NCI-H2171 (cell line): Measurements from ENCODE around the gene ARF1.

Source experiments
- DNase-seq: peaks from one replicate; lab custom pipeline; 2025; lab: John Stamatoyannopoulos, UW

ARF1 gene

DNA sequence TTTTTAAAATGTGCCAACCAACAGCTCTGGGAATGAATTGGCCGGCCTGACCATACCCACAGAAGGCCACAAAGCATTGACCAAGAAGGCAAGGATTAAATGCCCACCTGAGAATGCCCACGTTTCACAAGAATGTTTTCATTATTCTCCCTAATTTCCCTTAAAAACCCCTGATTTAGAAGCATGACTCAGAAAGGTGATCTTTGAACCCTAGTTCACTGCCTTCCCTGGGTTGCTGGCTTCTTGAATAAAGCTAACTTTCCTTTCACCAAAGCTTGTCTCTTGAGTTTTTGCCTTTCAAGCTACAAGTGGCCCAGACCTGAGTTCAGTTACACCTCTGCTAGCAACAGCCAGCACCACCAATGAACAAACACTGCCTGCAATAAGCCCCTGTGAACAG, 41.0 kb downstream of the ARF1 start:
- no peak for DNase-seq

DNA sequence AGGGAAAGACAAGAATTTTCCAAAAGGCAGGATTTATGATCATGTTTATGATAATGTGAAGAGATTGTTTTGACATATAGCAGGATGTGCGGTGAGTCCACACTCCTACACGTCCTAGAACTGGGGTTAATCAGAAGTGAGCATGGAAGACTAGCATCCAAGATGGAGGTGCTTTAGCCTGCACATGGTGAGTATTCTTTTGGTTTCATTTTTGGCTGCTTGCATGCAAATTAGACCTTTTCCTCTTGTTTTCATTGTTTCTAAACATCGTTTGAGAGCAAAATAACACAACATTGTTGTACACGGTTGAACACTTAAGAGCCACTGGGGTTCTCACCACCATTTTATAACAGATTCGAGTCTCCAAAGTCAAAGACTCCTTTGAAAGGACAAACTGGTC, 42.7 kb downstream of the ARF1 start:
- DNase-seq, result no peak

DNA sequence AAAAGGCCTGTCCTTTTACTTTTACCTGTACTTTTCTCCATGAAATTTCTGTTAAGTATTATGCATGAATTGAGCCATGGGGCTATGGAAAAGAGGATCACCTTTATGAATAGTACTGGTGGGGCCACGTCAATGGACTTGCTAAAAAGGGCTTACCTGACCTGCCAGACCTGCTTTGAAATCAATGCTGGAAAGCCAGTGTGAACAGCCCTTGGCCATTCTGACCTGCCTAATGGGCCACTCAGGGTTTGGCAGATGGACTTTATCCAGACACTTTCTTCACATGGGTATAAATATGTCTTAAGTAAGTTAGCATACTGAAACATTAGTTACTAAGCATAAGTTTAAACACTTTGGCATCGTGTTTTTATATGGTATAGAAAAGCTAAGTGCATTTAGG, 49.3 kb downstream of the ARF1 start:
- no peak for DNase-seq

DNA sequence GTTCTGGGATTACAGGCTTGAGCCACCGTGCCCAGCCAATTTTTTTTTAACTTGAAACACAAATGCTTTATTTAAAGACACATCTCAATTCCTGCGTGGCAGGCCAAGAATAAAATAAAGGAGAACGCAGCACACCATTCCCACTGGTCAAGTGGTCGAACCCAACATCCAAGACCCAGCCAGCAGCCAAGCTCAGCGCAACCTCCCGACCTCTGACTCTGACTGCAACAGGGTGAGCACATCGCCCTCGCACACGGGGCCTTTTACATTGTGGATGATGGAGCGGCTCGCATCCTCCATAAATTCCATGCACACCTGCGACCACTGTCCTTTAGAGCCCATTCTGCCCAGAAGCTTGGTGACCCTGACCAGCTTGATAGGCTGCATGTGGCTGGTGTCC, 52.1 kb downstream of the ARF1 start:
- DNase-seq, result no peak

DNA sequence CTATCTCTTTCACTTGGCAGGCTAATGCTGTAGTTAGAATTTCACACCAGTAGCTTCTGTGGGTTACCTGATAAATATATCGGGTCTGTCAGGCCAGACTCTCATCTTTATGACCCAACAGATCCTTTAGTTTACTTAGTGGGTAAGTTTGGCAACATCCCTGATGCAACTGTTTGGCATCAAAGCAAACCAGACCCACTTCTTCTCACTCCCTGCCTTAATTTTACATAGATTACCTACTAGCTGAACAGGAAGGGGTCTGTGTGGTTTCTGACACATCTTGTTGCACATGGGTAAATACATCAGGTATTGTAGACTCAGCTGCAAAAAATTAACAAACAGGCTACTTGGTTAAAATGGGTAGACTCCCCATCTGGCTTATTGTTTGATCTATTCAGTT, 54.4 kb downstream of the ARF1 start:
- DNase-seq, result no peak

DNA sequence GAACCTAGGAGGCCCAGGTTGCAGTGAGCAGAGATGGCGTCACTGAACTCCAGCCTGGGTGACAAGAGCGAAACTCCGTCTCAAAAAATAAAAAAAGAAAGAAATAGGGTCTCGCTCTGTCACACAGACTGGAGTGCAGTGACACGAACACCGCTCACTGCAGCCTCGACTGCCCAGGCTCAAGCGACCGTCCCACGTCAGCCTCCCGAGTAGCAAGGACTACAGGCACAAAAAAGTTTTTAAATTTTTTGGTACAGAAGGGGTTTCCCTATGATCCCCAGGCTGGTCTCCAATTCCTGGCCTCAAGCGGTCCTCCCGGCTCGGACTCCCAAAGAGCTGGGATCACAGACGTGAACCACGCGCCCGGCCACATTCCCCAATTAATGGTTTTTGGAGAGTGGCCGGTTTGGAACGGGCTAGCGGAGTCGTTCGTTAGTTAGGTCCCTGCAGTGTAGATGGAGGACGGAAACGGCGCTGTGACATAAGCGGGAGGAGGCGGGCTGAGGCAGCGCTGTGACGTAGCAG, 57.0 kb downstream of the ARF1 start:
- DNase-seq, result no peak

DNA sequence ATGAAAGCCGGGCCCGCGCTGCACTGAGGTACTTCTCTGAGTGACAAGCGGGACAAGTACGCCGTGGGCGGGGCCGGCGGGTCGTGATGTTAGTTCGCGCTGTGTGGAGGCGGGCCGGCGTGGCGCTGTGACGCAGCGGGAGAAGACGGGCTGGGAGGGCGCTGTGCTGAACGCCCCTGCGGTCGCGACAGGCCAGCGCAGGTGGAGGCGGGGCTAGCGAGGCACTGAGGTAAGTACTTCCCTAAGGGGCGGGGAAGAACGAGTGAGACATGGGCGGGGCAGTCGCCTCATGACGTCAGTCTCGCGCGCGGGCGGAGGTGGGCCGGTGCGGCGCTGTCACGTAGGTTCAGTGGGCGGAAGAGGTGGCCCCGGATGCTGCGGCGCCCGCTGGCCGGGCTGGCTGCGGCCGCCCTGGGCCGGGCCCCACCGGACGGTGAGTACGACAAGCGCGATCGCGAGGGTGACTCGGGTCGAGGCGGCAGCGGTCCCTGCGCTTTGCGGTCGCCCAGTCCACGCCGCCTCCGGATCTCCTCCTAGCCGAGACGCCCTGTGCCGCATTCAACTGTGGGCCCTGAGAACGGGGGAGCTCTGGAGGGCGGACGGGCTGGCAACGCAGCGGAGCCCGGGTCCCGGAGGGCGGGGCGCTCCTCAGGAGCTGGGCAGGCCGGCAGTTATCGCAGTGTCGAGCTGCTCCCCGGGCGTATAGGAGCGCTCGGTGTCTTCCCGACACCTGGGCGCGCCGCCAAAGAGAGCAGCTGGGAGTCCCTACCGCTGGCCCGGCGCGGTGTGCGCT, 57.6 kb downstream of the ARF1 start, which contains the start of gene GUK1:
TSS of gene GUK1 (plus strand) at position 349 of the 793 bp plus-strand sequence. CDS start at position 373, 24 bp downstream.
- DNase-seq, result peak; percentile 99

DNA sequence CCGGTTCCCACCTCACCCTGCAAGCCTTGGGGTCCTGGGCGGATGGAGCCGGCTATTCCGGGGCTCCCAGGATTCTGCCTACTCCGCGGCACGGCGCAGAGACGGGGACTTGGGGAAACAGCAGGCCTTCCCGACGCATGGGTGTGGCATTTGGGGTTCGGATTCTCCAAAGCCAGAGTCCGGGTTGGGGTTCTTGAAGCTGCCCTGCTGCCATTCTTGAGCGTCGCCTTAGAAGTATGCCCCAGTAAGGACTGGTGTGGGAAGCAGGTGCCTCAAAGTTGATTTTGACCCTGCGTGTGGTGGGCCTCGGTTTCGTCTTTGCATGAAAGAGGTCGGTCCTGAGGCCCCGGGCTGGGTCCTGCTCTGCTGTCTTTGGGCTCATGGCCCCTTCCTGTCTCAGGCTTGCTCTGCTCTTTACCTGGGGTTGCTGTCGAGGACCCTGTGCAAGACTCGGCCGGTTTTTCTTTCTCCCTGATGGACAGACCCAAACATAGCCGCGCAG, 58.3 kb downstream of the ARF1 start:
- no peak for DNase-seq

DNA sequence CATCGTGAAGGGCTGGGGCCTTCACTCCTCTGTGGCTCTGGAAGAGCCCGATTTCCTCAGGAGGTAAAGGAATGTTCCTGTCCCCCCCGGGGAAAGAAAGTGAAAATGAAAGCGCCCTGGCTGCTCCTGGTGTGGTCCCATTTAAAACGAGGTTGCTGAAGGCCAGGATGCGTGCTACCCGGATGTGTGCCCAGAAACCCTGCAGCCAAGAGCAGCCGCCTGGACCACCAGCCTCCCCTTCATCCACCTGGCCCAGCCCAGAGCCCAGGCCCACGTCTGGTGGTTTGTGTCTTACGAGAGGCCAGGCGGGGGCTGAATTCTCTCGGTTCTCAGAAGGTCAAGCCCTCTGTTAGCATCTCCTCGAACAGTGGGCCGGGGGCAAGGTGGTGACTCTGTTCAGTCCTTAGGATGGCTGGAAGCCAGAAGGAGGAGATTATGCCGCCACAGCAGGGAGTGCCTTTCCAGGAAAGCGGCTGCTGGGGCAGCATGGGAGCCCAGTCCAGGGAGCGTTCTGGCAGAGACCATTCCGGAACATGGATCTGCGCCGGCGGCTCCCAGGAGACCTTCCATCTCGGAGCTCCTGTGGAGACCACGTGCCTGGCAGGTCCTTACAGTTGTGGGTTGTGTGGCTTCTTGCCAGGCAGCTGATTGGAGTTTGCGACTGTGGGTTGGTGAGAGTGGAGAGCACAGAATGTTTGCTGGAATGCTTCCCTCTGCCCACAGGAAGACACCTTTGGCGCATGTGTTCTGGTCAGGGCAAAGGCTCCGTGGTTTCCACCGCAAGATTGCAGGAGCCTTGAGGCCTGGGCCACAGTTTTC, 58.9 kb downstream of the ARF1 start:
- no peak for DNase-seq

DNA sequence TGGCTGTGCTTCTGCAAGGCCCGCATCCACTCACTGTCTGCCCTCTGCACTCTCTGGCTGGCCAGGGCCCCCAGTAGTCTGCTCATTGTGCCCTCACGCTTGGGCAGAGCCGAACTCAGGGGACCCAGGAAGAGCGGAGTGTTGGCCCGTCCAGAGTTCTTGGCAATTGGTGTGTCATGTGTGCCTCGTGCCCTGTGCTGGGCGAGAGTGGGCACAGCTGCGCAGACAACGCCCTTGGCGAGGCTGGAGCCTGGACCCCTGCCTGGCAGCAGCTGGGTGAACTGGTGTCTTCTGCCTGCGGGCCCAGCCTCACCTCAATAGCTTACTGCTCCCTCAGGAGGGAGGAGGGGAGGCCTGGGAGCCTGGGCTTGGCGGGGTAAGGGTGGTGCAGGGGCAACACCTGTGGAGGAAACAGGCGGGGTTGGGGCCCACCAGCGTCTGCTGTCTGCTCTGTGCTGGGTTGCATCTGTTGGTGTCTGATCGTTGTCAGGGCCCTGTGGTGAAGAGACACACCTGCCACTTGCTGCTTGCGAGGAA, 59.7 kb downstream of the ARF1 start:
- peak; percentile 21 for DNase-seq

DNA sequence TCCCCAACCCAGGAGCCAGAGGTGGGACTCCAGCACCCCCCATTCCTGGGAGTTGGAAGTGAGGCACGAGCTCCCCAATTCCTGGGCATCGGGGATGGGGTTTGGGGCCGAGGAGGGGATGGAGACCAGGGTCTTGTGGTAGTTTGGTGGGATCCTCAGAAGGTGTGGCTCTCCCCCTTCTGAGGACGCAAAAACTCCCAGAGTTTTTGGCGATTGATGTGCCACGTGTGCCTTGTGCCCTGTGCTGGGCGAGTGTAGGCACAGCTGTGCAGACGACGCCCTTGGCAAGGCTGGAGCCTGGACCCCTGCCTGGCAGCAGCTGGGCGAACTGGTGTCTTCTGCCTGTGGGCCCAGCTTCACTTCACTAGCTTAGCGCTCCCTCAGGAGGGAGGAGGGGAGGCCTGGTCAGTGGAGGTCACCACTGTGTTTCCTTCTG, 60.2 kb downstream of the ARF1 start:
- DNase-seq, result no peak

DNA sequence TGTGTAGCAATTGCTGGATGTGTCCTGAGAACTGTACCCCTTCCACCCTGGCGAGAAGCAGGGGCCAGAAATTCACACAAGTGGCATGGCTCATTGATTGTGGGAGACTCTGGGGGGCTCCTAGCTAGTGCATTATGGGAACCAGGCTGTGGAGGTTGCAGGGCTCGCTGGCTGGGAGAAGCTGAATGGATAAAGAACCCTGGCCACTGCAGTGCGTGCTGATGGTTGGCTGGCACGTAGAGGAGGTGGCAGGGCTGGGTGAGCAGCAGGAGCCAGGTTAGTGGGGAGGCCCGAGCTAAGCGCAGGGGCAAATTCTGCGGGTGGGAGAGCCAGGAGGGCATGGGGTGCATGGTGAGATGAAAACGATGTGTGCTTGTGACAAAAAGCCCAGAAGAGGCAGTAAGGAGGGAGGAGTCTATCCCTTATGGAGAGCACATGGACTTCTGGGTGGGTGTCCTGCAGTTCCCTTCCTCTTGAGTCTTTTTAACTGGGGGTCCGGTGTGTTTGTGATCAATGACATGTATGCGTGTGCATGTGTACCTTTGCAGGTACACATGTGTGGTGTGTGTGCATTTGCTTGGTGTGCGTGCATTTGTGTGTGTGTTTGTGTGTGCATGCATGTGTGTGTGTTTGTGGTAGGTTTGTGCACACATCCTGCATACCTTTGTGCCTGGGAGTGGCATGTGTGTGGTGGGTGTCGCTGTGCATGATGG, 61.1 kb downstream of the ARF1 start:
- no peak for DNase-seq

DNA sequence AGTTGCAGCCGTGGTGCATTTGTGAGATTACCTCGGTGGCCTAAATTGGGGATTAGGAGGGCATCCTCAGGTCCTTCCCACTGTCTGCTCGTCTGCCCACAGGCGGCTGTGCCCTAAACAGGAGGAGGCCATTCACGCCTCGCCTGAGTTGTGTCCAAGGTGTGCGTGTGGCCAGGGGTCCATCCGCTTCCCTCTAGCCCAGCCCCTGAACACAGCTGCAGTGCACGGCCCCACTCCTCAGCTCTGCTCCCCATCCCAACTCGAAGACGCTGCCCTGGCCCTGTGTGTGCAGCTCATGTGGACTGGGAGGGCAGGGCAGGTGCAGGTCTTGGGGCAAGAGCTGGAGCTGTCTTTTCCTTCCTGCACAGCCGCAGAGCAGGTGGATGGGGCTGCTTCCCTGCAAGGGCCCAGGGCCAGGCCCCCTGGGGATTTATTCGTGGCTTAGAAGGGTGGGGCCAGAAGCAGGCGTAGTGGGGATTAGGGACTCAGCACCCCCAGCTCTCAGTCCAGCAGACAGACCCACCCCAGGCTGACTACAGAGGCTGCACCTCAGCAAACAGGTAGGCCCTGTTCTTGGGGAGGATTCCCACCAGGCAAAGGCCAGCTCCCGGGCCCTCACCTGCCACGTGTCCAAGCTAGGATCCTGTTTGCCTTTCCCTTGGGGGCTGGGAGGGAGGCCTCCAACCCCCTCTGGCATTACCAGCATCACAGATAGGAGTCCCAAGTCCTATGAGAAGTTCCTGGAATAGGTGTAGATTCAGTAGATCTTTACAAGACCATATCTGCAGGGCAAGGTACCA, 61.9 kb downstream of the ARF1 start:
- DNase-seq, result no peak

DNA sequence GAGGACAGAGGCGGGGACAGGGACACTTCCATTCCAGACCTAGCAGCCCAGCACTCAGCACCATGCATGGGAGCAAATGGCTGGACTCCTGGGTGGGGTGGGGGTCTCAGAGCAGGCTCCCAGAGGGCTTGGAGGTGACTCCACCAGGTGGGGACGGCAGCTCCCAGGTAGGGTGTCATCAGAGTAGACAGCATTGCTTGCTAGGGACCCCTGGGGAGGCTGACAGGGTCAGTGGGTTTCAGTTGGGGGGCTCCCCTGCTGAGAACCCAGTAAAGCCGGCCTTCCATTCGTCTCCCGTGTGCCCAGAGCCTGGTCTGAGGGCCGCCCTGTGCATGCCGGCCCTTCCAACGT, 62.5 kb downstream of the ARF1 start:
- DNase-seq, result no peak

DNA sequence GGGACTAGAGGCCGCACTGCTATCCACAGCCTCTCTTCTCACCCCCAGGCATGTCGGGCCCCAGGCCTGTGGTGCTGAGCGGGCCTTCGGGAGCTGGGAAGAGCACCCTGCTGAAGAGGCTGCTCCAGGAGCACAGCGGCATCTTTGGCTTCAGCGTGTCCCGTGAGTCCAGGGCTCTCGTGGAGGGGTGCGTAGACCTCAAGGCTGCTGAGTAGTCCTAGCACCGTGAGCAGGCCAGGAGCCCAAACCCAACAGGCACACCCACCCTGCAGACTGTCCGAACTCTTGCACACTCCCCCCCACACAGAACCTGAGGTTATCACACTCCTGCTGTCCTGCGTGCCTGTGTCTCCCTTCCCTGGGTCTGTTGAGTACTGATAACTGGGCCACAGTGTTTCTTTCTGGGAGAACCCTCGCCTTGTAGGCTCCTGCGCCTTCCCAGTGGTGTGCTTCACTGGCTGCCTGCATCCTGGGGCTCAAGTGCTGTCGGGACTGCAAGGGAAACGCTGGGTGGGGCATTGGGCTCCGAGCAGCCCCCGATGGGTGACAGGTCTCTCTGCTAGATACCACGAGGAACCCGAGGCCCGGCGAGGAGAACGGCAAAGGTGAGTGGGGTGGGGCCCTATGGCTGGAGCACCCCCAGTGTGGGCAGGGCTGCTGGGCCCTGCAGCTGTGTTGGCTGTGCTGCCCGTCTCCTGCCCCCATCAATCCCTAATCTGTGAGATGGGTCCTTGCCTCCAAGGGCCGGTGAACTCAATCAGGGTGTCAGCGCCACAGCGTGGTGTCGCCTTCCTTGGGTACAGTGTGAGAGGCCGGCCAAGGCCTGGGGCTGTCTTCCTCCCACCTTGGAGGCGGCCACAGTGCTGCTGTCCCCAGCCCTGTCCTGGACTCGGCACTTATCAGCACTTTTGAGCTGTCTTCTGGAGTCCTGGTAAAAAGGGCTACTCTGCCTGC, 63.2 kb downstream of the ARF1 start:
- no peak for DNase-seq

DNA sequence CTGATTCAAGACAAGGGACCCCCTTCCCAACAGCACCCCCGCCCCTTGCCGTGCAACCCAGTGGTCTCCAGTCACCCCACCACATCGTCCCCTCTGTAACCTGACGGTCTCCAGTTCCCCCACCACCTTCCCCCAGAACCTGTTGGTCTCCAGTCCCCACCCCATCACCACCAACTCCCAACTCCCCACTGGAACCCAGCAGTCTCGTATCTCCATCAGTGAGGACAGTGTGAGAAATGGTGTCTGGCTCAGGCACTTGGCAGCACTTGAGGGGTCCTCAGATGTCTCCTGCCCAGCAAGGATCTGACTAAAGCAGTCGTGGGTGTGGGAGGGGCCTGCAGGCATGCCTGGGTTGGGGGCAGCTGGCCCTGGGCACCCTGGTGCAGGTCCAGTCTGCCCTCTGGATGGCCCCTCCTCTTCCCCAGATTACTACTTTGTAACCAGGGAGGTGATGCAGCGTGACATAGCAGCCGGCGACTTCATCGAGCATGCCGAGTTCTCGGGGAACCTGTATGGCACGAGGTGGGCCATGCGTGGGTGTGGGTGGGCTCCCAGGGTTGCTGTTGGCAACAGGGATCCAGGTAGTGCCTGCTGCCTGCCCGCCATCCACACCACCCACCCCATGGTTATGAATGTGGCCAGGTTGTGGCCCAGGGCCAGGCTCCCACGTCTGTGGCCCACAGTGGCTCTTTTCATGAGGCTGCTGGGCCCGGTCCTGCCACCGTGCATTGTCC, 64.1 kb downstream of the ARF1 start:
- no peak for DNase-seq

DNA sequence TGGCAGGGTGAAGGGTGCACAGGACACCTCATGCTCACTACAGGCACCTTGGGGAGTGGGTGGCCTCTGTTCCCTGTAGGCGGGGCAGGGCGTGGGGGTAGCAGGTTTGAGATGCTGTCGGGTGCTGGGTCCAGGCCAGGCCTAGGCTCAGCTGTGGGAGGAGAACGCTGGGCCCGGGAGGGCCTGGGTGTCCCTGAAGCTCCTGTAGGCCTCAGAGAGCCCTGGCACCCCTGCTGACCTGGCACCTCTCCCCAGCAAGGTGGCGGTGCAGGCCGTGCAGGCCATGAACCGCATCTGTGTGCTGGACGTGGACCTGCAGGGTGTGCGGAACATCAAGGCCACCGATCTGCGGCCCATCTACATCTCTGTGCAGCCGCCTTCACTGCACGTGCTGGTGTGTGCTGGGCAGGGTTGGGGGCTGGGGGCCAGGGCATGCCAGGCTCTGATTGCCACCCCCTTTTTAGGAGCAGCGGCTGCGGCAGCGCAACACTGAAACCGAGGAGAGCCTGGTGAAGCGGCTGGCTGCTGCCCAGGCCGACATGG, 64.7 kb downstream of the ARF1 start:
- no peak for DNase-seq

DNA sequence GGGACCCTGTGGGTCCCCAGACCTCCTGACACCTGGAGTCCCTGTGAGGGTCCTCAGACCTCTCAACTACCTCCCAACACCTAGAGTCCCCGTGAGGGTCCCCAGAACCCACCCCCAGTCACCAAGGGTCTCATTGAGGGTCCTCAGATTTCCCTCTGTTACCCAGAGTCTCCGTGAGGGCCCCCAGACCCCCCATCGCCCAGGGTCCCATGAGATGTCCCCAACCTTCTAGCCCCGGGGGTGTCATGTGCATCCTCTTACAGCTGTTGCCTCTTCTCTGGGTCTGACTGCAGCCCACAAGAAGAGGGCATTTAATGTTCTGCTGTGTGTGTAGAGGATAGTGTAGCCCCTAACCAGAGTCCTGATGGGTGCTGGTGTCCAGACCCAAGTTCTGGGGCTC, 65.3 kb downstream of the ARF1 start:
- DNase-seq, result no peak
